Parathyroid adenoma (tissue), 2 donors: ENCODE data around the gene CLDND2.
A peak's percentile ranks its signal among the peaks of the same experiment; 100 is the strongest.

Source experiments
- H2AFZ ChIP-seq: fragments of 300-600 bp; sonication (generic); one replicate; pipeline ENCODE4 v1.7.0; 2017; ENCODE audit warnings: antibody characterized with exemption, mild to moderate bottlenecking
- H3K27ac ChIP-seq: fragments of 300-600 bp; sonication (generic); one replicate; pipeline ENCODE4 v1.7.0; 2017
- H3K27me3 ChIP-seq: fragments of 300-600 bp; sonication (generic); one replicate; pipeline ENCODE4 v1.7.0; 2017; ENCODE audit warnings: low read length; ENCODE audit not compliant: control insufficient read depth, insufficient read depth
- H3K36me3 ChIP-seq: fragments of 300-600 bp; sonication (generic); one replicate; pipeline ENCODE4 v1.7.0; 2017; ENCODE audit warnings: low read length; ENCODE audit not compliant: control insufficient read depth, insufficient read depth
- H3K4me1 ChIP-seq: fragments of 300-600 bp; sonication (generic); one replicate; pipeline ENCODE4 v1.7.0; 2017; ENCODE audit warnings: control low read depth
- H3K4me2 ChIP-seq: fragments of 300-600 bp; sonication (generic); one replicate; pipeline ENCODE4 v1.7.0; 2017; ENCODE audit warnings: low read length
- H3K4me3 ChIP-seq: fragments of 300-600 bp; sonication (generic); one replicate; pipeline ENCODE4 v1.7.0; 2017; ENCODE audit warnings: low read depth, low read length
- H3K79me2 ChIP-seq: fragments of 300-600 bp; sonication (generic); one replicate; pipeline ENCODE4 v1.7.0; 2017; ENCODE audit warnings: control low read depth
- H3K9ac ChIP-seq: fragments of 300-600 bp; sonication (generic); one replicate; pipeline ENCODE4 v1.7.0; 2017; ENCODE audit warnings: mild to moderate bottlenecking
- H3K9me3 ChIP-seq: fragments of 300-600 bp; sonication (generic); one replicate; pipeline ENCODE4 v1.7.0; 2017; ENCODE audit warnings: low read length; ENCODE audit not compliant: control insufficient read depth
- CTCF ChIP-seq: fragments of 300-600 bp; sonication (generic); IDR thresholded peaks from one replicate; pipeline ENCODE4 v1.7.0; 2017; ENCODE audit warnings: antibody characterized with exemption, mild to moderate bottlenecking
- donor health status: primary hyperparathyroidism.

Gene CLDND2

GRCh38 chr19:51330366-51330765 is 38.4 kb downstream of the CLDND2 start:
- Histone ChIP-seq H3K4me1 (no peaks in the 10 kb centered on the region), H3K9ac (no peak overlapping the region), H2AFZ (no peak overlapping the region), H3K4me3 (no peak overlapping the region), H3K79me2 (no peaks in the 10 kb centered on the region), H3K27ac (no peak overlapping the region), H3K36me3 (no peaks in the 10 kb centered on the region), H3K9me3 (no peaks in the 10 kb centered on the region), H3K4me2 (no peak overlapping the region), H3K27me3 (no peaks in the 10 kb centered on the region)
- no peak for TF ChIP-seq CTCF

DNA sequence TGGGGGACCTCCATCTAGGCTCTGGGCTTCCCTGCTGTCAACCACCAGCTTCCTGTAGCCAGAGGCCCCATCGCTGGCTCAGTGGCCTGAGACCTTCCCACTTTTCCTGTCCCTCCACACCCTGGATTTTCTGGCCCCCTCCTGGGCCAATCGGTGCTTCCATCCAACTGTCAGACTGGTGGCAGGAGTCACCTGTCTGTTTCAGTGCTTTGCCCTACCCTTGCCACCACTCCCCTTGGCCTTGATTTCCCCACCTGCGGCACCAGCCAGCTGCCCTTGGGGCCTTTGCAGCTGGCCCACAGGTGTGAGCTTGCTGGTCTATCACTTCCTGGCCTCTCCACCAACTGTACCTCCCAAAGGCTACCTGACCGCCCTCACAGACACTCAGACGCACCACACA is 39.4 kb downstream of the CLDND2 start:
- Histone ChIP-seq H3K4me1 (no peaks in the 10 kb centered on the region), H3K4me2 (no peak overlapping the region), H3K27me3 (no peaks in the 10 kb centered on the region), H3K36me3 (no peaks in the 10 kb centered on the region), H3K4me3 (no peak overlapping the region), H3K9ac (no peak overlapping the region), H3K27ac (no peak overlapping the region), H3K9me3 (no peaks in the 10 kb centered on the region), H2AFZ (no peak overlapping the region), H3K79me2 (no peaks in the 10 kb centered on the region)
- no peak for TF ChIP-seq CTCF

DNA sequence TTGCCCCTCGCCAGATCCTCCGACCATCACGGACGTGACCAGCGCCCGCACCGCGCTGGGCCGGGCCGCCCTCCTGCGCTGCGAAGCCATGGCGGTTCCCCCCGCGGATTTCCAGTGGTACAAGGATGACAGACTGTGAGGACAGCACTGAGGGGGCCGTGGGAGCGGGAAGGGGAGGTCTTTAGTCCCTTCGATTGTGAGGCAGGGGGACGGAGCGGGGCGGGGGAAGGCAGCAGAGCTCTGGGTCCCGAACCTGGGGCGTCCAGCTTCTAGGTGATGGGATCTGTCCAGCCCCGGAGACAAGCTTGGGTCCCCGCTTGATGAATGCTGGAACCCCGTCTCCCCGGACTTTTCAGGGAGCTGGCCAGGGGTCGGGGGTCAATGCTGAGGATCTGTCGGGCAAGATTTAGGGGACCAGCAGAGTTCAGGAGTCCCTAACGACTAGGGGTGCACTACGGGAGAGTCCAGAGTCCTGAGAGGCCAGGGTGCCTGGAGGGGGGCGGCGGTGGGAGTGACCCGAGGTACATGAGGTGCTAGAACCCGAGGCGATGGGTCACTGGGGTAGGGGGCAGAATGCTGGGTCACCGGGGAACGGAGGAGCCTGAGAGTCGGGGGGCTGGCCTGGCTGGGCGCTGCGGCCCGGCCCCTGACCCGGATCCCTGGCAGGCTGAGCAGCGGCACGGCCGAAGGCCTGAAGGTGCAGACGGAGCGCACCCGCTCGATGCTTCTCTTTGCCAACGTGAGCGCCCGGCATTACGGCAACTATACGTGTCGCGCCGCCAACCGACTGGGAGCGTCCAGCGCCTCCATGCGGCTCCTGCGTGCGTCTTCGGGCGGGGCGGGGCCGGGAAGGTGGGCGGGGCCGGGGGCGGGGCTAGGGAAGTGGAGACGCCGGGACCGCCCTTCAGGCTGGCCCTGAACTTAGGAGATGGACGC is 41.5 kb downstream of the CLDND2 start:
- Histone ChIP-seq H3K36me3 (no peaks in the 10 kb centered on the region), H3K4me2 (peak overlapping the region; percentile 45), H3K27ac (no peak overlapping the region), H2AFZ (peak overlapping the region; percentile 72), H3K9ac (no peak overlapping the region), H3K4me3 (no peak overlapping the region), H3K9me3 (no peaks in the 10 kb centered on the region), H3K27me3 (no peaks in the 10 kb centered on the region), H3K4me1 (no peaks in the 10 kb centered on the region), H3K79me2 (no peaks in the 10 kb centered on the region)
- peak; percentile 11 for TF ChIP-seq CTCF

DNA sequence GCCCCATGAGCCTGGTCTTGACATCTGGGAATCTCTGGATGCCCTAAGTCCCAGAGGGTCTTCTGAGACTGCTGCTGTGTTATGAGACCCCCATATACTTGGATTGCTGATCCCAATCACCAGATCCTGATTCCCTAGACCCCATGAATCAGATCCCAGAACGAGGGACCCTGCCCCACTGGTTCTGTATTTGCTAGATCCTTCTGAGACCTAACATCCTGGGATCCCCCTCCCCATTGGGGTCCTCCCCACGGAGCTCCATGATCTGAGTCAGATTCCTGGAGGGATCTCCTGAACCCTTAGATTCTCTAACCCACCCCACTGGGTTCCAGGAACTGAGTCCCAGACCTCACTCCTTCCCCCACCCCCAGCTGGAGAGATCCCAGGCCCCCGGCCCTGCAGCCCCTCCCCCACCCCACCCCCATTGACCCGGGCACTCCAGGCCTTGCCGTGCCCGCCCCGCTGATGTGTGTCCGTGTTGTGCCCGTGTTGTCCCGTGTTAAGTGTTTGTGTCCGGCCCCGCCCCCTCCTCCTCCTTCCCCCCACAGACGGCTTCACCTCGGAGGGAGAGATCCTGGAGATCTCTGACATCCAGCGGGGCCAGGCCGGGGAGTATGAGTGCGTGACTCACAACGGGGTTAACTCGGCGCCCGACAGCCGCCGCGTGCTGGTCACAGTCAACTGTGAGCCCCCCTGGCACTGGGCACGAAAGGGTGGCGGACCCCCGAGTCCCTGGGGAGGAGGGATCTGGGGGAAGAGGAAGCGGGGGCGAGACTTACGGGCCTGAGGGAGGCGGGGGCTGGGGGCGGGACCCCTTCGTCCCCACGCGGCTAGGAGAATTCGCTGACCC is 42.4 kb downstream of the CLDND2 start:
- peak overlapping the region; percentile 72 for H2AFZ ChIP-seq
- H3K79me2 ChIP-seq: no peaks in the 10 kb centered on the region
- H3K9ac ChIP-seq: no peak overlapping the region
- H3K27me3 ChIP-seq: no peaks in the 10 kb centered on the region
- H3K4me2 ChIP-seq: no peak overlapping the region
- H3K36me3 ChIP-seq: no peaks in the 10 kb centered on the region
- no peak for TF ChIP-seq CTCF
- H3K4me1 ChIP-seq: no peaks in the 10 kb centered on the region
- no peaks in the 10 kb centered on the region for H3K9me3 ChIP-seq
- no peak overlapping the region for H3K4me3 ChIP-seq
- no peak overlapping the region for H3K27ac ChIP-seq
